Measurements from ENCODE around the gene DLG2. TPM values are rescaled to one million over a fixed set of nuclear protein-coding genes. Genes with fewer than 3 reads are reported as not detected.
"Not testable (repeated sequence)": the region's sequence is repeated elsewhere in the genome, so short reads cannot be mapped to it uniquely, and the experiment has no call there.

The DLG2 gene
- total RNA-seq, 1 donor from 2014 or later: 0.43 TPM

DNA sequence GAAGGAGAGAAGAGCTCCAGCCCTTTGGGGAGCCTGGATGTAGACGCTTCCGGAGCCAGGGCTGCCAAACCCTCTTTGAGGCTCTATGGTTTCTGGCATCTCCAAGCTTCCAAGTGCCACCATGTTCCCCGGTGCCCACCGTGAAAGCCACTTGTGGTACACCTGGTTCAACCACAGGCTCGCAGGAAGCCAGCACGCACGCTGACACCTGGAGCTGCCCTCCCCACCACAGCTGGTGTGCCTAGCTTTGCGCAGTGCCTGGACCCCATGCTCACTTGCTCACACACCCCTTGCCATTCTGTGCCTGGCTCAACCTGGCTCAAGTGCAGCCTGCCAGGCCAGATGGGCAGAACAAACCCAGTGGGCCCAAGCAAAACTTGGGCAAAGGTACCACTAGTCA lies 831.4 kb downstream of the DLG2 start:
- Histone ChIP-seq H3K27me3 (no peaks in the 10 kb centered on the region), H3K27ac (no peak overlapping the region), H3K4me3 (no peak overlapping the region), H3K4me1 (no peaks in the 10 kb centered on the region), H3K36me3 (no peaks in the 10 kb centered on the region), H3K9me3 (no peaks in the 10 kb centered on the region)
- DNase-seq (ENCODE audit: low spot score in 2 of 2): no peak
- TF ChIP-seq, protein P1, sequence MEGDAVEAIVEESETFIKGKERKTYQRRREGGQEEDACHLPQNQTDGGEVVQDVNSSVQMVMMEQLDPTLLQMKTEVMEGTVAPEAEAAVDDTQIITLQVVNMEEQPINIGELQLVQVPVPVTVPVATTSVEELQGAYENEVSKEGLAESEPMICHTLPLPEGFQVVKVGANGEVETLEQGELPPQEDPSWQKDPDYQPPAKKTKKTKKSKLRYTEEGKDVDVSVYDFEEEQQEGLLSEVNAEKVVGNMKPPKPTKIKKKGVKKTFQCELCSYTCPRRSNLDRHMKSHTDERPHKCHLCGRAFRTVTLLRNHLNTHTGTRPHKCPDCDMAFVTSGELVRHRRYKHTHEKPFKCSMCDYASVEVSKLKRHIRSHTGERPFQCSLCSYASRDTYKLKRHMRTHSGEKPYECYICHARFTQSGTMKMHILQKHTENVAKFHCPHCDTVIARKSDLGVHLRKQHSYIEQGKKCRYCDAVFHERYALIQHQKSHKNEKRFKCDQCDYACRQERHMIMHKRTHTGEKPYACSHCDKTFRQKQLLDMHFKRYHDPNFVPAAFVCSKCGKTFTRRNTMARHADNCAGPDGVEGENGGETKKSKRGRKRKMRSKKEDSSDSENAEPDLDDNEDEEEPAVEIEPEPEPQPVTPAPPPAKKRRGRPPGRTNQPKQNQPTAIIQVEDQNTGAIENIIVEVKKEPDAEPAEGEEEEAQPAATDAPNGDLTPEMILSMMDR (IDR thresholded peaks at IDR 0.05): no peak
- intact Hi-C loops (cut with DNase I): no loop called here

DNA sequence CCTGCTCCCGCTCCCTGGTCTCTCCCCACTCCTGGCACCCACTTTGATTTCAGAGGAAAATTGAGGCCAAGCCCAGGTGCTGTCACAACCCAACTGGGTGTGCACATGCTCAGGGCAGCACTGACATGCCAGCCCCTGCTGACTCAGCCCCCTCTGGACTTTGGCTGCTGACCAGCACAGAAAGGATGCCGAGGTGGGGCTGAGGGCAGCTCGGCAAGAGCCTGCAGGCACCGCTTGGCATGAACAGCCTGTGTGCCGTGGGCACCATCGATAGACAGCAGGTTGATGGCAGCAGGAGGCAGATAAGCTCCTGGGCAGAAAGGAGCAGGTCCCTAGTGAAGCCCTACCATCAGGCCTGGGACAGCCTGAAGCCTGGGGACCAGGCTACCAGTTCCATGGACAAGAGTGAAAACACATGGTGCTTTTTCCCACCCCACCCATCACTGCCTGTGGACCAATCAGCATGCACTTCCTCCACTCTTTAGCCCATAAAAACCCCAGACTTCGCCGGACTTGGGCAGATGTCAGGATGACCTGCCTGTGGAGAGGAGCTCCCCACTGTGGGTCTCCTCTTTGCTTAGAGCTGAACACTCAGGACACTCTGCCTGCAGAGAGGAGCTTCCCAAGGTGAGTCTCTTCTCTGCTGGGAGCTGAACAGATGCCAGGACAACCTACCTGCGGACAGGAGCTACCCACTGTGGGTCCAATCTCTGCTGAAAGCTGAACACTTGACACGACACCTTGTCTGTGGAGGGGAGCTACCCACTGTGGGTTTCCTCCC lies 832.3 kb downstream of the DLG2 start:
- H3K4me3 ChIP-seq: no peak overlapping the region
- H3K4me1 ChIP-seq: no peaks in the 10 kb centered on the region
- TF ChIP-seq, protein P1 (IDR thresholded peaks at IDR 0.05): no peak
- intact Hi-C loops (cut with DNase I): no loop called here
- no peaks in the 10 kb centered on the region for H3K36me3 ChIP-seq
- H3K27me3 ChIP-seq: no peaks in the 10 kb centered on the region
- DNase-seq (ENCODE audit: low spot score in 2 of 2): no peak
- no peak overlapping the region for H3K27ac ChIP-seq
- no peaks in the 10 kb centered on the region for H3K9me3 ChIP-seq

DNA sequence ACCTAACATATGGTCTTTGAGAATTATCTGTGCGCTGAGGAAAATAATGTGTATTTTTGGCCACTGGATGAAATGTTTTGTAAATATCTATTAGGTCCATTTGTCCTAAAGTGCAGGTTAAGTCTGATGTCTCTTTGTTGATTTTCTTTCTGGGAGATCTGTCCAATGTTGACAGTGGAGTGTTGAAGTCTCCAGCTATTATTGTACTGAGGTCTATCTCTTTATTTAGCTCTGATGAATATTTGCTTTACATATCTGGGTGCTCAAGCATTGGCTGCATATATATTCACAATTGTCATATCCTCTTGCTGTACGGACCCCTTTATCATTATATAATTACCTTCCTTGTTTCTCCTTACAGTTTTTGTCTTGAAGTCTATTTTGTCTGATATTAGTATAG lies 833.8 kb downstream of the DLG2 start:
- Histone ChIP-seq H3K4me3 (no peak overlapping the region), H3K4me1 (no peaks in the 10 kb centered on the region), H3K27me3 (no peaks in the 10 kb centered on the region), H3K36me3 (no peaks in the 10 kb centered on the region), H3K9me3 (no peaks in the 10 kb centered on the region), H3K27ac (no peak overlapping the region)
- TF ChIP-seq, protein P1 (IDR thresholded peaks at IDR 0.05): no peak
- no peak for DNase-seq (ENCODE audit: low spot score in 2 of 2)
- intact Hi-C loops (cut with DNase I): no loop called here

DNA sequence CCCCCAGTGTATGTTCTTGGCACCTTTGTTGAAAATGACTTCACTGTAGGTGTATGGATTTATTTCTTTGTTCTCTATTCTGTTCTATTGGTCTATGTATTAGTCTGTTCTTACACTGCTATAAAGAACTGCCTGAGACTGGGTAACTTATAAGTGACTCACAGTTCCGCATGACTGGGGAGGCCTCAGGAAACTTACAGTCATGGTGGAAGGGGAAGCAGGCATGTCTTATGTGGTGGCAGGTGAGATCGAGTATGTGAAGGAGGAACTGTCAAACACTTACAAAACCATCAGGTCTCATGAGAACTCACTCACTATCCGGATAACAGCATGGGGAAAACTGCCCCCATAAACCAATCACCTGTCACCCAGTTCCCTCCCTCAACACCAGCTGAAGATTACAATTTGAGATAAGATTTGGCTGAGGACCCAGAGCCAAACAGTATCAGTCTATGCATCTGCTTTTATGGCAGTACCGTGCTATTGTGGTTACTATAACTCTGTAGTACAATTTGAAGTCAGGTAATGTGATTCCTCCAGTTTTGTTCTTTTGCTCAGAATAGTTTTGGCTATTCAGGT lies 836.2 kb downstream of the DLG2 start:
- Histone ChIP-seq H3K4me3 (no peak overlapping the region), H3K27ac (no peak overlapping the region), H3K27me3 (no peaks in the 10 kb centered on the region), H3K9me3 (no peaks in the 10 kb centered on the region), H3K36me3 (no peaks in the 10 kb centered on the region), H3K4me1 (no peaks in the 10 kb centered on the region)
- DNase-seq (ENCODE audit: low spot score in 2 of 2): no peak
- TF ChIP-seq, protein P1 (IDR thresholded peaks at IDR 0.05): no peak
- intact Hi-C loops (cut with DNase I): no loop called here

DNA sequence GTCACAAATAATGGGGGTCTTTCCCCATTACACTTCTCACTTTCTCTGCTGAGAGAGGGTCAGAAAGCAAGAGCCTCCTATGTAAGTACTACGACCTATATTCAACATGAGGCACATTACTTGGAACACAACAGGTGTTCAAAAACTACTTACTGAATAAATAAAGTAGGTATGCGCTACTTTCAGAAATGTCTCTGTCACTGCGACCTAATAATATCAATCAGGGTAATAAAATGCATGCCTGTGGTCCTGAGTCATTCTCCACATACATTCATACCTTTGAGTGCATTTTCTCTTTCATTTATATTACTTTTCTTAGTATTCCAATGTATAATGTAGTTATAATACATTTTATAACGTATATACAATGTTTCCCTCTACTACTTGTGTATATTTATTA lies 838.9 kb downstream of the DLG2 start:
- H3K4me1 ChIP-seq: no peaks in the 10 kb centered on the region
- no peaks in the 10 kb centered on the region for H3K36me3 ChIP-seq
- intact Hi-C loops (cut with DNase I): no loop called here
- H3K27ac ChIP-seq: no peak overlapping the region
- H3K27me3 ChIP-seq: no peaks in the 10 kb centered on the region
- DNase-seq (ENCODE audit: low spot score in 2 of 2): no peak
- TF ChIP-seq, protein P1 (IDR thresholded peaks at IDR 0.05): no peak
- no peaks in the 10 kb centered on the region for H3K9me3 ChIP-seq
- no peak overlapping the region for H3K4me3 ChIP-seq

DNA sequence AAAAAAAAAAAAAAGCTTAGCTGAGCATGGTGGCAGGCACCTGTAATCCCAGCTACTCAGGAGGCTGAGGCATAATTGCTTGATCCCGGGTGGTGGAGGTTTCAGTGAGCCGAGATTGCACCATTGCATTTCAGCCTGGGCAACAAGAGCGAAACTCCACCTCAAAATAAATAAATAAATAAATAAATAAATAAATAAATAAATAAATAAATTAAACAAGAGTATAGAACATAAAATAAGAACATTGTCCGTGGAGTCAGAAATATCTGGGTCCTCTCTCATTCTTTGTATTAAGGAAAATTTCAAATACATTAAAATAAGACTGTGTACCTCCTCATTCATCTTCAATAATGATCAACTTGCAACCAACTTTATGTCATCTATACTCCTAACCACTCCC lies 843.0 kb downstream of the DLG2 start:
- H3K27ac ChIP-seq; H3K27me3 ChIP-seq; H3K4me1 ChIP-seq; H3K36me3 ChIP-seq; DNase-seq (ENCODE audit: low spot score in 2 of 2); H3K4me3 ChIP-seq; intact Hi-C loops (cut with DNase I); H3K9me3 ChIP-seq: not testable (repeated sequence)
